HG03066 (cell line): ENCODE measurements around the gene MEGF6.
"Not testable (repeated sequence)": the region's sequence is repeated elsewhere in the genome, so short reads cannot be mapped to it uniquely, and the experiment has no call there.

Experiments used
- ATAC-seq: cut with Tn5 transposase; IDR thresholded peaks from one replicate; pipeline ENCODE4 v1.9.1; 2021; ENCODE audit warnings: low read depth; ENCODE audit not compliant: unreplicated experiment

Gene MEGF6

GRCh38 chr1:3577711-3578432, 33.4 kb downstream of the MEGF6 start:
- ATAC-seq: no peak

DNA sequence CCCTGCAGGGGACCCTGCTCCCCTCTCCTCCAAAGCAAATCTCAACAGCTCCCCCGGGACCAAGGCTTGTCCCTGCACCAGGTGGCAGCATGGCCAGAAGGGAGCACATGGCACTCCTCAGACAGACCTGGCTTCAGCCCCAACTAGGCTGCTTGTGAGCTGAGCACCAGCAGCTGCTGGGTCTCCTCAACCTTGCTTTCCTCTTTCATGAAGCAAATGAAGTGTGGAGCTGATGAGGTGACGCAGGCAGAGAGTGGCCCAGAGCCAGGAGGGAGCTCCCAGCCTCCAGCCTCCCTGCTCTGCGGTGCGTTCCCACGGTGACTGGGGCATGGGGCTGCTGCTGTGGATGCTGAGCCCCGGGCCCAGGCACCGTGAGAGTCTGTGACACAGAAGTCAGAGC, 34.0 kb downstream of the MEGF6 start:
- no peak for ATAC-seq

GRCh38 chr1:3575993-3576392, 35.3 kb downstream of the MEGF6 start:
- ATAC-seq: no peak

- not testable (repeated sequence) for ATAC-seq
These were observed 35.8 kb downstream of the MEGF6 start for GRCh38 chr1:3575515-3575914.

GRCh38 chr1:3573500-3573899, 37.8 kb downstream of the MEGF6 start:
- ATAC-seq: no peak

DNA sequence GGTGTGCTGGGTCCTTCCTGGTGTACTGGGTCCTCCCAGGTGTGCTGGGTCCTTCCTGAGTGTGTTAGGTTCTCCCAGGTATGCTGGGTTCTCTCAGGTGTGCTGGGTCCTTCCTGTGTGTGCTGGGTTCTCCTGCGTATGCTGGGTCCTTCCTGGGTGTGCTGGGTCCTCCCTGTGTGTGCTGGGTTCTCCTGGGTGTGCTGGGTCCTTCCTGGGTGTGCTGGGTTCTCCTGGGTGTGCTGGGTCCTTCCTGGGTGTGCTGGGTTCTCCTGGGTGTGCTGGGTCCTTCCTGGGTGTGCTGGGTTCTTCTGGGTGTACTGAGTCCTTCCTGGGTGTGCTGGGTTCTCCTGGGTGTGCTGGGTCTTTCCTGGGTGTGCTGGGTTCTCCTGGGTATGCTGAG, 38.7 kb downstream of the MEGF6 start:
- ATAC-seq: not testable (repeated sequence)

- no peak for ATAC-seq
These were observed 40.0 kb downstream of the MEGF6 start for GRCh38 chr1:3571263-3571662.

- no peak for ATAC-seq
These were observed 41.0 kb downstream of the MEGF6 start for GRCh38 chr1:3570066-3570986.

DNA sequence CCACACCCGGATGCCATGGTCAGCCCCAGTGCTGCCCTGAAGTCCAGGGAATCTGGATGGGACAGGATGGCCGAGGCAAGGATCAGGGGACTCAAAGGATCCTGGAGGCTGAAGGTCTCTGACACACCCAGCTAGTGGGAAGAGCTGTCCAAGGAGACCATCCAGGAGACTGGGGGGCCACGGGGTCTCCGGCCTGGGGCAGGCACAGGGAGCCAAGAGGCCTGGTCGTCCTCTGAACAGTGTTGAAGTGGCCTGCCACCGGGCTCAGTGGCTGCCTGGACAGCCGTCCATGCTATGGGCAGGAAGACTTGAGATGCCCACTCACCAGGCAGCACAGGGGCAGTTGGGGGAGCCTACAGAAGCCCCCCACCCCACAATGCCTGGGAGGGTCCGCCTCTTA, 41.9 kb downstream of the MEGF6 start:
- ATAC-seq: no peak

GRCh38 chr1:3568815-3569435, 42.4 kb downstream of the MEGF6 start:
- no peak for ATAC-seq

DNA sequence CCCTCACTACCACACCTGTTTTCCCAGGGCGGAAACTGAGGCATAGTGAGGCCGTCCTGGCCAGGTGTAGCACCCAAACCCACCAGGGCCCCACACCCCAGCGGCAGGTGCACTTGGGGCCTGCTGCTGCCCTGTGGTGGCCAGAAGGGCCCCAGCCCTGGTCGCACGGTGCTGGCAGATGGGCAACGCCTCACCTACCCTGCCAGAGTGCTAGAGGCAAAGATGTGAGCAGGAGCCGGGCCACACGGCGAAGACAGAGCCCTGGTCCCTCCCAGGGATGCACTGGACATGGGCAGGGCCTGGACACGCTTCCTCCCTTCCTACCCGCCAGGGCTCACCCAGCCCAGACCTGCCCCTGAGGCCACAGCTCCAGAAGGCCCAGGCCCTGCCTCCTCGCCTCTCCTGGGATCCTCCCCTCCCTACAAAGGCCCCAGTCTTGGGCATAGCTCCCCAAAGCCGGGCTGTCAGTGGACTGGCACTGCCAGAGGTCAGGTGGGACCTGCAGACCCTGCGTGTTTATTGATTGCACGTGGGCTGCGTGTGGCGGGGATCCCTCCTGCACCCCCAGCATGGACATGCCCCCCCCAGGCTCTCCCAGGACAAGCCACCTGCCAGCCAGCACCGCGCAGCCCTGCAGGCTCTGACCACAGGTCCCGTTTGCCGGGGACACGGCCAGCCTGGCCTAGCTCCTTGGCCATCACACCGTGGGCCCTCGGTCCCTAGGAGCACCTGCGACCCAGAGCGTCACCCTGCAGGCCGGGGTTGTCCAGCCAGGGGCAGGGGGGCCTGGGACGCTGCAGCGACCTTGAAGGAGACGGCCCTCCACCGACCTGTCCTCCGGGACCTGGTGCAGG, 44.1 kb downstream of the MEGF6 start:
- ATAC-seq: no peak

DNA sequence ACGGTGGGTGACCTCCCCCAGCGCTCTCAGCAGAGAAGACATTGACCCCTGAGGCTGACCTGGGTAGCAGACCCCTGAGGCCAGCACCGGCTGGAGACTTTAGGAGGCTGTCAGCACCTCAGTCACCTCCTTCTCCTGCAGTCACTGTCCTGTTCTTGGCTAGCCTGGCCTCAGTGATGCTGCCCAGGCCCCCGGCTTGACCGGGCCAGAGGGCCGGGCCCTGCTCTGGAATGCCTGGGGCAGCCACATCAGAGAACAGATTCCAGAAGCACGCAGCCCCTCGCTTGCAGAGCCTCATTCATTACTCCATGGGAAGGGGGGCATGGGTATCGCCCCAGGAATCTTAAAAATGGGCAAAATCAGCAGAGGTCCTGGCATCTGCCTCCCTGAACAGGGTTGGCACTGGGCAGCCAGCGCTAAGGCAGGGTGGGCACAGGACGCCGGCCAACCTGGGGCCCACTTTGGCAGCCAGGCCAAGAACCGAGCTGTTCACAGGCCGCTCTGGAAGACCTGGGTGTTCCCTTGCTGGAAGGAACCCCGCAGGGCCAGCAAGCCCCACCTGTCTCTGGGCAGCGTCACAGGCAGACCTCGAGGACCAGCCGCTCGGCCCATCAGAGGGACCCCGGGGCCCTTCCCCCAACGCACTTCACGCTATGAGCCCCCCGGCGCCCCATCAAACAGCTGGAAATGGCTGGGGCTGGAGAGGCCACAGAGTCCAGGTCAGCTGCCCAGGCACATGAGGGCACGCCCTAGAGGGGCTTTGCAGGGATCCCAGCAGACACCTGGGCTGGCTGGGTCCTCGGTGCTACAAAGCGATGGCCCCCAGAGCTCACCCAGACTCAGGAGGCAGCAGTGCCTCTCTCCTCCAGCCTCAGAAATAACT, 45.1 kb downstream of the MEGF6 start:
- no peak for ATAC-seq

- no peak for ATAC-seq
These were observed 46.1 kb downstream of the MEGF6 start for GRCh38 chr1:3564921-3565831.

GRCh38 chr1:3563610-3564009, 47.7 kb downstream of the MEGF6 start:
- no peak for ATAC-seq

DNA sequence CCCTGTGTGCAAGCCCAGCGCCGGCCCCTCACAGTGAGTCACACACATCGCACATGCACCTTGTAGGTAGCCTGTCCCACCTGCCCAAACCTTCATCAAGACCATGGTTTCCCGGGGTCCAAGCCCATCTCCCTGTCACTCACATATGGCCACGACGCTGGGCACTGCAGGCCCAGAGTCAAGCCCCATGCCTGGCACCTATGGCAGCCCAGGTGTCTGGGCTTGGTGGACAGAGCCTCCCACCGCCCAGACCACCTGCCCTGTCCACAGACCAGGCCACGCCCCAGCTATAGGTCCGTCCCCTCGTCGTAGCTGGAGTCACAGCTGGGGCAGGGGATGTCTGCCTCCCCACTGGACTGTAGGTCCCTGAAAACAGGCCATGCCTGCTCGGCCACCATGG, 48.2 kb downstream of the MEGF6 start:
- no peak for ATAC-seq

- no peak for ATAC-seq
These were observed 48.6 kb downstream of the MEGF6 start for GRCh38 chr1:3562712-3563111.

- ATAC-seq: no peak
These were observed 49.6 kb downstream of the MEGF6 start for GRCh38 chr1:3561702-3562101.

- ATAC-seq: no peak
These were observed 50.3 kb downstream of the MEGF6 start for GRCh38 chr1:3560981-3561380.
